ENCODE results near the gene COL23A1.

The COL23A1 gene

GRCh38 chr5:178352035-178352349, 238.2 kb downstream of the COL23A1 start:
- no peak for DNase-seq

DNA sequence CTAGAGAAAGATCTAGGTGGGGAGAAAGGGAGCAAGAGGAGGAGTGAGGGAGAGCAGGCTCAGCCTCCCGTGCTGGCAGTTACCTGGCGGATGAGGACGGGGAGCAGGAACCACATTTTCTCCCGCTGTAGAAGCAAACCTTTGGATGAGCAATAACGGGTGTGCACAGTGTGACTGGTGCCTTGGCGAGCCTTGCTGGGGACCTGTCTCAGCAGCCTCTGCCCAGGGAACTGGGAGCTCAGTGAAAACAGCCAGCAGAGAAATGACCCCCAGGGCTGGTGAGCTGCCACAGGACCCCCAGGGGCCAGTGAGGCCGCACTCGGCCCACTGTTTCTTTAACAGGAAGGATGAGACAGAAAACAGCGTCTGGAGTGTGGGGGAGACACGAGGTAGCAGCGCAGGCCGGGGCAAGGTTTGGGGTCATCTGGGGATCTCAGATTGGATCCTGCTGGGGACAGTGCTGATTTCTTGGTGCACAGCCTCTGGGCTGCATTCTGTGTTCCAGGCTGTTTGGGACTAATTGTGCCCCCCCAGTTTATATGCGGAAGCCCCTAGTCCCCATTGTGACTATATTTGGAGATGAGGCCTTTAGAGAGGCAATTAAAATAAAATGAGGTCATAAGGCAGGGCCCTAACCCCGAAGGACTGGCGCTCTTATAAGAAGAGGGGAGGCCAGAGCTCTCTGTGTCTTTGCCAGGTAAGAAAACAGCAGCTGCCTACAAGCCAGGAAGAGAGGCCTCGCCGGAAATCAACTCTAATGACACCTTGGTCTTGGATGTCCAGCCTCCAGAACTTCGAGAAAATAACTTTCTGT, 238.8 kb downstream of the COL23A1 start:
- DNase-seq, result no peak

DNA sequence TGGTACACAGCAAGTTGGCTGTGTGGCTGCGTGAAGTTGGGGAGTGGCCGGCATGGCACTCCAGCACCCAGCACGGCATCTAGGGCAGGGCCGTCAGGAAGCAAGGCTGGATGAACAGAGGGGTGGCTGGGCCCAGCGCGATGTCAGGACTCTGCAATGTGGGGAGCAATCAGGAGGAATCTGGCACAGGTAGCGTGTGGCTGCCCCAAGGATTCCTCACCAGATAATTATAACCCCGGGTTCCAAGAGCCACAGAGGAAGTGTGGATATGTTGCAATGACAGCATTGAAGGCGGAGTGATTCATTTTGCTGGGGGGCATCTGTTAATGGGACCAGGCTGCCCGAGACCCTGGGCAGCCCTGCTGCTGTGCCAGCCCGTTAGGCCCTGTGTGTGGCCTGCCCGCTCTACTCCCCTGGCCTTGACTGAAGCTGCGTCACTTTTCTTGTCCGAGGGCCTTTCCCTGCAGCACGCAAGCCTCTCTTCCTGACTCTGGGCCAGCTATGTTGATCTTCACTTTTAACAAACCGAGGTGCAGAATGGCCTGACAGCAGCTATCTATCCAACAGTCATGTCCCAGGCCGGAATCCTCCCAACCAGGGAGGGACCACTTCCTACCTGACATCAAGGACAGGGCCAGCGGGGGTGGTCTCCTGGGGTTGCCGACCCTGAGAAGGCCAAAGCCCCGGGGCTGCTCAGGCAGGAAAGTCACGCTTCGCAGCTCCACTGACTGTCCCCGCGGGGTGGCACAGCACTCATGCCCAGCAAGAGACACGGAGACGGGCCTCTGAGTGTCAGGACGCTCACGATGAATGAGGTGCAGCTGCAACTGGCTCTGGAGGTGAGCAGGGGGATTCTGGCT, 239.6 kb downstream of the COL23A1 start:
- DNase-seq, result no peak

- DNase-seq, result no peak
Measured at GRCh38 chr5:178349625-178350353, 240.4 kb downstream of the COL23A1 start.

DNA sequence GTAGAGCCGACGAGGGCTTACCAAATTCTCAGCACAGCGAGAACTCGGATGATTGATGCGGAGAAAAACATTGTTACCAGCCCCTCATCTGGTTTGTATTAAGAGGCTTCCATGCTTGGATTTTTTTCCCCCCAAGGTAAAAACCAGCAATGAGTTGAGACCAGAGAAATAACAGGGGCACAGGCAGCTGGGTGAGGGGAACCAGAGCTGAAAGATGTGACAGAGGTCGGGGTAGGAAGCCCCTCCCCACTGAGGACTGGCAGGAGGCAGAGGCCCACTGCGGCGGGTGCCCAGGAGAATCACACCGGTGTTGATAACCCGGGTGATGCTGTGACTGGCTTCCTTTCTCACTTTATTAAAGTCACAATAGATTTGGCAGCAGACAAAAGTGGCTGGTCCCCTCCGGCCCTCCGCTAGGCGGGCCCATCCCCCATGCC, 241.1 kb downstream of the COL23A1 start:
- no peak for DNase-seq

- no peak for DNase-seq
Measured at GRCh38 chr5:178348356-178349074, 241.7 kb downstream of the COL23A1 start.

DNA sequence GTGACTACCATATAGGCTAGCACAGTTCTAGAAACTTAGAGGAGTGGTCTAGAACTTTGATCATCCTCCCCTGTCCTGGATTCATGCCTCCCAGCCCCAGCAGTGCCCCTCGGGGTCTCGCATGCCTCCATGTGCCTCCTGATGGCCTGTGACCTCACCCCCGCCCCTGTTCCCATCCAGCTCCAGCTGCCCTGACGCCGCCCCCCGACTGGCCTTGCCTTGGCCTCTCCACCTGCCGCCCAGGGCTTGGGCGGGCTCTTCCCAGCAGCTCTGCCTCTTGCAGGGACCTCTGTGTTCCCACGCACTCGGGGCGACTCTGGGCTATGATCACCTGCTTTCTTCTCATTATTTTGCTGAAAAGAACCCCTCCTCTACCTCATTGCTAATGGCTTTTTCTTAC, 242.2 kb downstream of the COL23A1 start:
- DNase-seq, result no peak

- no peak for DNase-seq
Measured at GRCh38 chr5:178346607-178347334, 243.4 kb downstream of the COL23A1 start.

DNA sequence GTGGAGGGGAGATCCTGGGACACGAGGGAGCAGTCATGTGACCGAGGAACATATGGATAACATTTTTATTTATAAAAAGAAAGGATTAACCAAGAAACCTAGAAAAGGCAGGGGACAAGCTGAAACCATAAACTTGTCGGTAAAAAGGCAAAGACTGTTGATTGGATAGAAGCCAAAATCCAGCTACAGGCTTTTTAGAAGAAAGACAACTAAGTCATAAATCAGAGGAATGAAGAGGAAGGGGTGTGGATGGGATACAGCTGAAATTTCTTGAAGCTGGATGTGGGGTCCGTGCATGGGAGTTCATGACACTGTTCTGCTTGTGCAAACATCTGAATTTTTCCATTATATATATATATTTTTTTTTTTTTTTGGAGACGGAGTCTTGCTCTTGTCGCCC, 246.9 kb downstream of the COL23A1 start:
- DNase-seq, result no peak

GRCh38 chr5:178341851-178342140, 248.4 kb downstream of the COL23A1 start:
- DNase-seq, result no peak

DNA sequence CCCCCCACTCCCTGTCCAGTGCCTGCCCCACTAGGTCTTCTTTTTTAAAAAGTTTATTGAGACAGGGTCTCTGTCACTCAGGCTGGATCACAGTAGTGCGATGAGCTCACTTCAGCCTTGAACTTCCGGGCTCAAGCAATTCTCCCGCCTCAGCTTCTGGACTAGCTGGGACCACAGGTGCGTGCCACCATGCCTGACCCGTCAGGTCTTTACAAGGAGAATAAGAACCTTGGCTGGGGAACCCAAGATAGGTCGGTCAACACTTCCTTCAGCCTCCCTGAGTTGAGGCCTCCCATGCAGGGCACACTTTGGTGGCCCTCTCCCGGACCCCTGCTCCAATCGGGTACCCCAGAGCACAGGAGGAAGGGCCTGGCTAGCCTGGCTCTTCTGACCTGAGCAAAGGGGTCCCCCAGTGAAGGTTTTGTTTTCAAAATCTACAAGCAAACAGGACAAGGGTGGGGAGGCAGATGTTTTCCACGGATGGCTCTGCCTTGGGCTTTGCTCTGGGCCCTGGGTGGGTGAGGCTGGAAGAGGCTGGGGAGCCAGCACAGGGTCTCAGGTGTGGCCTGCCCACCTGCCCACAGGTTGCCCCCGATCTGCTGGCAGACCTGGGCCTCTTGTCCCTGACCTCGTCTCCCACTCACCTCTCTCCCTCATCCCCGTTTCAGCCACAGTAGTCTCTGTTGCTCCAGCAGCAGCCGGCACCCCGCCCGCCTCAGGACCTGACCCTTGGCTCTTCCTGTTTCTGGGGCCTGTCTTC, 248.9 kb downstream of the COL23A1 start:
- DNase-seq, result no peak

DNA sequence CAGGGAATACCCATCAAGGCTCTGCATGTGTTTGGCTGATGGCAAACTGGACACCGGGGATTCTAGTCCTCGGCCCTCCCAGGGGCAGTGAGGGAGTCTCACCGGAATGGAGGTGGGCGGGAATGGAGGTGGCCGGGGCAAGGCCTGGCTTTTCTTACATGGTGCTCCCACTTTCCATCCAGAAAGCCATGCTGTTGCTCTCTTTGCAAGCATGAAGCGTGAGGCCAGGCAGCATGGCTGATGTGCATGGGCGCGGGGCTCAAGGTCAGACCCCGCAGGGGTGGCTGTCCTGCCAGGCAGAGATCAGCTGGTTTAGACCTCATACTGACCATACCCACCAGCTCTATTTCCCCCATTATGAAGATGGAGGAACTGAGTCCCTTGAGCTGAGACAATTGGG, 249.6 kb downstream of the COL23A1 start:
- DNase-seq, result no peak

GRCh38 chr5:178340187-178340586, 250.0 kb downstream of the COL23A1 start:
- no peak for DNase-seq

GRCh38 chr5:178339272-178339671, 250.9 kb downstream of the COL23A1 start:
- no peak for DNase-seq

DNA sequence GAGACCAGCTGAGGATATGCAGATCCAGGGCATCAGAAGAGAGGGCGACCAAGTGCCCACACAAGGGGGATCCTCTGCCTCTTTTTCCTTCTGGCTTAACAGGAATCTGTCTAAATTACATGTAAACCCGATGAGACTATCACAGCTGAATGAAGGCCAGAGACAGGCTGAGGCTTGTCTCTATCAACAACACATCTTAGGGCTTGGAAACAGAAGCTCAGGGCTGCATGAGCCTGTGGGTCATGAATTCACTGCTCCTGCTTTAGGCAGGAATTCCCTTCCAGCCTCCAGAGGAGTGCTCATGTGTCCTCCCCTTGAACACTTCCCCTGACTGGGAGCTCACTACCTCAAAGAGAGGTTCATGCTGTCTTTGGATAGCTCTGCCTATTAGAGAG, 251.4 kb downstream of the COL23A1 start:
- DNase-seq, result no peak

- DNase-seq, result no peak
Measured at GRCh38 chr5:178338126-178338749, 252.0 kb downstream of the COL23A1 start.

DNA sequence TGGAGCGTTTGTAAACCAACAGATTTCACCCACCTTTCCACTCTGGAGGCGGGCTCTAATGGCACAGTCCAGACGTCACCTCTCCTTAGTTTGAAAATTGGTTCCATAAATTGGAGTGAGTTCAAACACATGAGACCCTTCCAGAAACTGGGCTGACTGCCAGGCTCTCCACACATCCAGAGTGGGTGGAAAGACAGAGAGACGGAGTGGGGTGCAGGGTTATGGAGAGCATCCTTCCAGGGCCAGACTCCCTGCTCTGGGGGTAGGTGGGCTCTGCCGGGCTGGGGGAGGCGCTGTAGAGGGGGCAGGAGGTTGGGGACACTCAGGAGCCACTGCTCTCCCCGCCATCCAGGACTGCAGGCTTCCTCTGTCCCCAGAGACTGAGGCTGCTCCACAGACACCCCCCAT, 252.9 kb downstream of the COL23A1 start:
- DNase-seq, result no peak

DNA sequence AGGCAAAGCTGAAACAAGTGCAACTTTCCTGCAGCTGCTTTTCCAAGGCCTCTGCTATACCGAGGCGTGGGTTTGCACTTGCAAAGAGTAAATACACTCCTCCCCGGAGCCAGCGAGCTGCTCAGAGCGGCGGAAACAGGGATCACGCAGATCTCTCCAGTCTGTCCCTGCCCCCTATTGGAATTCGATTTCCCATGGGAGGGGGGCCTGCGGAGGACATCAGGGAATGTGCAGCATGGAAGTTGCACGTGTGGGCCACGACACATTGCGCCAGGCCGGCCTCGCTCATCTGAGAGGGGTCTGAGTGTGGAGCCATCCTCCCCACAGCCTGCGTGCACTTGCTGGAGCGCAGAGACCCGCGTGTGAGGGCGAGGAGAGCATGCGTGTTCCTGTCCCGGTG, 253.3 kb downstream of the COL23A1 start:
- DNase-seq, result no peak

DNA sequence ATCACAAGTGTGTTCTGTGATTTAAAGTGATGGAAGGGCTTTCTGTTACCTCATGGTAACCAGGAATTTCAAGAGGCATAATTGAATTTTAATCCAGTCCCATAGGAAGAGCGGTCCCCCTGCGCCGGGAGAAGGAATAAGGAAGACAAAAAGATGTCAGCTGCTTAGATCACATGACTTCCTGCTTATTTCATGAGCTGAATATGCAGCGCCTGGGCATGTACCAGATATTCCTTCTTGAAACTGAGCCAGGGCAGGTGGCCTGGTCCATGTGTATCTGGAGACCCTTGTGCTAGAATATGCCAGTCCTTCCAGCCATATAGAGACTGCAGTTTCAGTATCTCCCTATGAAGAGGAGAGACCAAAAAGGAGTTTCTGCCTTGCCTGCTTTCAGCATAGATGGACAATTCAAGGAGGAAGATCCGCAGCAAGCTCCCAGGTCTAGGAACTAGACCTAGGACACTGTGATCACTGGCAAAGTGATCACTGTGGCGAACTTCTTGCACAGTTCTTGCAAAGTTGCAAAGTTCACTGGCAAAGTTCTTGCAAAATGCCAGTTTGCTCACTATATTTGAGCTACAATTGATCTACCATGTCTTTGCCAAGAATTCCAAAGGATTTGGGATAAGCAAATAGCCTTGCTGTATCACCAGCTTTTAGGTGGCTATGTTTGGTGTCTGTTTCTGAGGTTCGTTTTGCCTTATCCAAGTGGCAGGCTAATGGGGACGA, 254.7 kb downstream of the COL23A1 start:
- no peak for DNase-seq

GRCh38 chr5:178334861-178335260, 255.3 kb downstream of the COL23A1 start:
- DNase-seq, result no peak
